Breast epithelium (tissue), 3 donors: ENCODE data around the gene TNS4.

Experiments used
- CTCF ChIP-seq, 3 donors: fragments of 450-650 bp; IDR thresholded peaks; one replicate each; pipeline ENCODE4 v1.5.1; 2016 to 2017; ENCODE audit warnings: antibody characterized with exemption in 3 of 3, mild to moderate bottlenecking in 3 of 3, moderate library complexity in 3 of 3
- POLR2A ChIP-seq: fragments of 450-650 bp; IDR thresholded peaks from one replicate; pipeline ENCODE4 v1.6.1; 2016; ENCODE audit warnings: antibody characterized with exemption, mild to moderate bottlenecking, moderate library complexity
- POLR2AphosphoS5 ChIP-seq, 3 donors: sonication (generic); formaldehyde crosslinking; IDR thresholded peaks; one replicate each; pipeline ENCODE4 v1.6.1; 2017; ENCODE audit warnings: antibody characterized with exemption in 3 of 3

- no peak for TF ChIP-seq CTCF (IDR thresholded peaks at IDR 0.05)
- TF ChIP-seq POLR2A, result no peak
- TF ChIP-seq POLR2AphosphoS5 (IDR thresholded peaks at IDR 0.05), result no peak
Measured at GRCh38 chr17:40520991-40521453, 19.6 kb upstream of the TNS4 start.
